GM06990 (cell line): ENCODE data around the gene RHO.

ENCODE experiments used
- DNase-seq: peaks from one replicate; pipeline ENCODE4 v3.0.0-alpha.2; 2011; ENCODE audit not compliant: insufficient read length; ENCODE audit errors: extremely low read depth
- H3K27me3 ChIP-seq: replicated peaks from 2 replicates; pipeline ENCODE4 v1.6.0; 2011; ENCODE audit warnings: low read length; ENCODE audit not compliant: control insufficient read depth, insufficient read depth
- H3K36me3 ChIP-seq: 2 replicates; pipeline ENCODE4 v1.5.1; 2011; ENCODE audit warnings: low read length; ENCODE audit not compliant: control insufficient read depth, insufficient read depth
- H3K4me3 ChIP-seq: replicated peaks from 2 replicates; pipeline ENCODE4 v1.5.1; 2011; ENCODE audit warnings: low read depth, mild to moderate bottlenecking, control low read depth, low read length
- TF ChIP-seq, protein P1 (sequence below): IDR thresholded peaks from 2 replicates; pipeline ENCODE4 v1.5.1; 2011; ENCODE audit warnings: low read length, control low read depth, mild to moderate bottlenecking, inconsistent platforms; ENCODE audit not compliant: insufficient read depth, poor library complexity, severe bottlenecking

RHO gene

DNA sequence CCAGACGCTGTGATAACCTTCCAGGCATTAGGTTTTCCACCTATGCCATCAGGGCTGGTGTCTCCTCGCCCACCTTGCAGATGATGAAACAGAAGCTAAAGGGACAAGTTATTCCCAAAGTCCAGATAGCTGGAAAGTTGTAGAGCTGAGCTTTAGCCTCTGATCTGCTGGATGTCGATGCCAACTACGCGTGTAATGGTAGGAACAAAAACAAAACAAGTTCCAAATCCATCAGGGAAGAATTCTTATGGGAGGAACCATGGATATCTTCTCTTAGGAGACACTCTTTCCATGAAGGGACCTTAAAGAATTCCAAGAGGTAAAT is 28.1 kb upstream of the RHO start:
- TF ChIP-seq, protein P1, sequence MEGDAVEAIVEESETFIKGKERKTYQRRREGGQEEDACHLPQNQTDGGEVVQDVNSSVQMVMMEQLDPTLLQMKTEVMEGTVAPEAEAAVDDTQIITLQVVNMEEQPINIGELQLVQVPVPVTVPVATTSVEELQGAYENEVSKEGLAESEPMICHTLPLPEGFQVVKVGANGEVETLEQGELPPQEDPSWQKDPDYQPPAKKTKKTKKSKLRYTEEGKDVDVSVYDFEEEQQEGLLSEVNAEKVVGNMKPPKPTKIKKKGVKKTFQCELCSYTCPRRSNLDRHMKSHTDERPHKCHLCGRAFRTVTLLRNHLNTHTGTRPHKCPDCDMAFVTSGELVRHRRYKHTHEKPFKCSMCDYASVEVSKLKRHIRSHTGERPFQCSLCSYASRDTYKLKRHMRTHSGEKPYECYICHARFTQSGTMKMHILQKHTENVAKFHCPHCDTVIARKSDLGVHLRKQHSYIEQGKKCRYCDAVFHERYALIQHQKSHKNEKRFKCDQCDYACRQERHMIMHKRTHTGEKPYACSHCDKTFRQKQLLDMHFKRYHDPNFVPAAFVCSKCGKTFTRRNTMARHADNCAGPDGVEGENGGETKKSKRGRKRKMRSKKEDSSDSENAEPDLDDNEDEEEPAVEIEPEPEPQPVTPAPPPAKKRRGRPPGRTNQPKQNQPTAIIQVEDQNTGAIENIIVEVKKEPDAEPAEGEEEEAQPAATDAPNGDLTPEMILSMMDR: no peak
- Histone ChIP-seq H3K4me3 (no peak overlapping the region), H3K36me3 (peaks cover 1% of the 10 kb centered on the region), H3K27me3 (no peaks in the 10 kb centered on the region)
- no peak for DNase-seq

GRCh38 chr3:129501630-129502029 is 26.8 kb upstream of the RHO start:
- no peaks in the 10 kb centered on the region for H3K27me3 ChIP-seq
- TF ChIP-seq, protein P1: no peak
- H3K36me3 ChIP-seq: peaks cover 3% of the 10 kb centered on the region
- DNase-seq: no peak
- H3K4me3 ChIP-seq: no peak overlapping the region

- DNase-seq: no peak
- TF ChIP-seq, protein P1: no peak
- Histone ChIP-seq H3K27me3 (no peaks in the 10 kb centered on the region), H3K36me3 (peaks cover 3% of the 10 kb centered on the region), H3K4me3 (no peak overlapping the region)
These were observed 25.6 kb upstream of the RHO start for GRCh38 chr3:129502641-129503408.

- H3K4me3 ChIP-seq: no peak overlapping the region
- H3K36me3 ChIP-seq: peaks cover 3% of the 10 kb centered on the region
- H3K27me3 ChIP-seq: no peaks in the 10 kb centered on the region
- no peak for DNase-seq
- TF ChIP-seq, protein P1: no peak
These were observed 24.8 kb upstream of the RHO start for GRCh38 chr3:129503471-129504291.

DNA sequence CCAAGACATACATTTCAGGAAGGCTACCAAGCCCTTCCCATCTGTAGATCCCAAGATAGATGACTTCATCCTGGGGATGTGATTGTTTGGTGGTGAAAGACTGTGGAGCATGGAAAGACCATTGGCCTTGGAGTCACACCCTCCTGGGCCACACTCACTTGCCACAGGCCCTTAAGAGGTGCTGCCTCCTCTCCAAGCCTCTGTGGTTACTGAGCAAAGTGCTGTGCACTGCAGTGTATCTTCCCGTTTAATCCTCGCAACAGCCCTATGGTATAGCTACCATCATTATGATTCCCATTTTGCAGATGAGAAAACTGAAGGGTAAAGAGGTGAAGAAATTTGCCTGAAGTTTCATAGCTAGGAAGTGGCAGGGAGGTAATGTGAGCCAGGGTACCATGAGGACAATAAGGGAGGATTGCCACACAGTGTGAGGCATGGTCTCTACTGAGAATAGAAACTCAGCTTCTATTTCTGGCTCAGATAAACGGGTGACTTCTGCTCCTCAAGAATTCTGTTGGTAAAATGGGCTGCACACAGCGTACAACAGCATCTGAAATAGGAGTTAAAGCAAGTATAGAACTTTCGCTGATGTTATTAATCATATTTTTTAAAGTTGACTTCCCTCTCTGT is 23.9 kb upstream of the RHO start:
- H3K27me3 ChIP-seq: no peaks in the 10 kb centered on the region
- H3K4me3 ChIP-seq: no peak overlapping the region
- TF ChIP-seq, protein P1: no peak
- DNase-seq: no peak
- H3K36me3 ChIP-seq: peaks cover 3% of the 10 kb centered on the region
